Karpas-422 (cell line): Measurements from ENCODE around the gene WNT3A. TPM values are rescaled to one million over a fixed set of nuclear protein-coding genes. Genes with fewer than 3 reads are reported as not detected.

ENCODE experiments used
- DNase-seq: peaks from one replicate; pipeline ENCODE4 v3.0.0-alpha.2; 2015
- H2AFZ ChIP-seq: fragments of 200-600 bp; sonication (generic); 2 replicates; pipeline ENCODE4 v1.6.1; 2014; ENCODE audit warnings: antibody characterized with exemption, low read length, mixed read lengths
- H3K27ac ChIP-seq: fragments of 200-600 bp; sonication (generic); 2 replicates; pipeline ENCODE4 v1.5.1; 2014; ENCODE audit warnings: mild to moderate bottlenecking, low read length, moderate library complexity
- H3K27me3 ChIP-seq: fragments of 200-600 bp; sonication (generic); 2 replicates; pipeline ENCODE4 v1.6.1; 2014; ENCODE audit warnings: low read length, mixed read lengths
- H3K36me3 ChIP-seq: fragments of 200-600 bp; sonication (generic); 2 replicates; pipeline ENCODE4 v1.6.1; 2014; ENCODE audit warnings: low read length, mixed read lengths; ENCODE audit not compliant: insufficient read depth
- H3K4me1 ChIP-seq: fragments of 200-600 bp; sonication (generic); 2 replicates; pipeline ENCODE4 v1.6.1; 2014; ENCODE audit warnings: mild to moderate bottlenecking, low read length, mixed read lengths
- H3K4me2 ChIP-seq: fragments of 200-600 bp; sonication (generic); 2 replicates; pipeline ENCODE4 v1.6.1; 2014; ENCODE audit warnings: low read length, low read depth, mild to moderate bottlenecking; ENCODE audit not compliant: poor library complexity, severe bottlenecking
- H3K4me3 ChIP-seq: fragments of 200-600 bp; sonication (generic); 2 replicates; pipeline ENCODE4 v1.5.1; 2014; ENCODE audit warnings: mild to moderate bottlenecking, antibody characterized with exemption, low read length, mixed read lengths
- H3K79me2 ChIP-seq: fragments of 200-600 bp; sonication (generic); 2 replicates; pipeline ENCODE4 v1.6.1; 2014; ENCODE audit warnings: mild to moderate bottlenecking, low read length, mixed read lengths
- H3K9ac ChIP-seq: fragments of 200-600 bp; sonication (generic); 2 replicates; pipeline ENCODE4 v1.6.0; 2014; ENCODE audit warnings: low read length
- H3K9me2 ChIP-seq: fragments of 200-600 bp; sonication (generic), shearing (Covaris generic); replicated peaks from 2 replicates; pipeline ENCODE4 v1.6.0; 2014; ENCODE audit warnings: mild to moderate bottlenecking, low read length, moderate library complexity; ENCODE audit not compliant: insufficient read depth
- H3K9me3 ChIP-seq: fragments of 300-700, 200-600 bp; sonication (generic); 2 replicates; pipeline ENCODE4 v1.6.1; 2014; ENCODE audit warnings: low read length, mixed read lengths
- H4K20me1 ChIP-seq: fragments of 200-600 bp; sonication (generic); 2 replicates; pipeline ENCODE4 v1.6.1; 2014; ENCODE audit warnings: mild to moderate bottlenecking, antibody characterized with exemption, low read length, low read depth; ENCODE audit not compliant: insufficient read depth
- total RNA-seq: library from RNA; depleted of rRNA; stranded (reverse); fragments of >200 nt; shearing (Covaris generic); gene quantifications from 2 replicates; pipeline ENCODE4 v1.2.3, GENCODE V29; 2014; ENCODE audit warnings: low replicate concordance

Gene WNT3A
- total RNA-seq, 1 experiment from 2014 or later: not detected

- Histone ChIP-seq H4K20me1 (peaks cover 56% of the 10 kb centered on the region), H3K4me3 (peak overlapping the region; percentile 90), H3K9me2 (no peaks in the 10 kb centered on the region), H3K9ac (peak overlapping the region; percentile 92), H3K4me2 (peak overlapping the region; percentile 84), H3K27ac (no peak overlapping the region), H3K79me2 (peaks cover 75% of the 10 kb centered on the region), H3K27me3 (no peaks in the 10 kb centered on the region), H3K4me1 (peaks cover 29% of the 10 kb centered on the region), H3K9me3 (no peaks in the 10 kb centered on the region), H3K36me3 (peaks cover 13% of the 10 kb centered on the region), H2AFZ (no peak overlapping the region)
- DNase-seq: no peak
Measured at GRCh38 chr1:228083871-228084278, 77.1 kb downstream of the WNT3A start.

GRCh38 chr1:228084325-228084724 lies 77.5 kb downstream of the WNT3A start:
- H3K4me1 ChIP-seq: peaks cover 29% of the 10 kb centered on the region
- peaks cover 60% of the 10 kb centered on the region for H4K20me1 ChIP-seq
- H3K79me2 ChIP-seq: peaks cover 80% of the 10 kb centered on the region
- no peak overlapping the region for H3K27ac ChIP-seq
- DNase-seq: no peak
- no peaks in the 10 kb centered on the region for H3K9me3 ChIP-seq
- no peaks in the 10 kb centered on the region for H3K27me3 ChIP-seq
- H2AFZ ChIP-seq: no peak overlapping the region
- peak overlapping the region; percentile 84 for H3K4me2 ChIP-seq
- no peaks in the 10 kb centered on the region for H3K9me2 ChIP-seq
- H3K9ac ChIP-seq: peak overlapping the region; percentile 92
- peaks cover 15% of the 10 kb centered on the region for H3K36me3 ChIP-seq
- peak overlapping the region; percentile 90 for H3K4me3 ChIP-seq

GRCh38 chr1:228084797-228085196 lies 78.0 kb downstream of the WNT3A start:
- Histone ChIP-seq H2AFZ (no peak overlapping the region), H3K9ac (no peak overlapping the region), H3K9me2 (no peaks in the 10 kb centered on the region), H3K9me3 (no peaks in the 10 kb centered on the region), H3K27me3 (no peaks in the 10 kb centered on the region), H3K4me1 (peaks cover 29% of the 10 kb centered on the region), H4K20me1 (peaks cover 65% of the 10 kb centered on the region), H3K4me3 (peak overlapping the region; percentile 90; the same call in 1 of the 2 replicates), H3K36me3 (peaks cover 16% of the 10 kb centered on the region), H3K4me2 (peak overlapping the region; percentile 84), H3K27ac (no peak overlapping the region), H3K79me2 (peaks cover 84% of the 10 kb centered on the region)
- no peak for DNase-seq

- peaks cover 29% of the 10 kb centered on the region for H3K4me1 ChIP-seq
- H3K9me2 ChIP-seq: no peaks in the 10 kb centered on the region
- peaks cover 71% of the 10 kb centered on the region for H4K20me1 ChIP-seq
- peaks cover 90% of the 10 kb centered on the region for H3K79me2 ChIP-seq
- H3K27me3 ChIP-seq: no peaks in the 10 kb centered on the region
- no peak for DNase-seq
- H3K4me3 ChIP-seq: no peak overlapping the region
- no peaks in the 10 kb centered on the region for H3K9me3 ChIP-seq
- H2AFZ ChIP-seq: no peak overlapping the region
- H3K36me3 ChIP-seq: peaks cover 23% of the 10 kb centered on the region
- H3K4me2 ChIP-seq: peak overlapping the region; percentile 84
- no peak overlapping the region for H3K27ac ChIP-seq
- no peak overlapping the region for H3K9ac ChIP-seq
Measured at GRCh38 chr1:228085287-228085951, 78.6 kb downstream of the WNT3A start.

GRCh38 chr1:228087771-228088251 lies 81.0 kb downstream of the WNT3A start:
- peaks cover 17% of the 10 kb centered on the region for H3K4me1 ChIP-seq
- DNase-seq: no peak
- no peak overlapping the region for H3K9ac ChIP-seq
- no peaks in the 10 kb centered on the region for H3K9me2 ChIP-seq
- peaks cover 9% of the 10 kb centered on the region; the same call in 1 of the 2 replicates for H3K9me3 ChIP-seq
- H3K27ac ChIP-seq: no peak overlapping the region
- peaks cover 100% of the 10 kb centered on the region for H3K79me2 ChIP-seq
- H3K36me3 ChIP-seq: peaks cover 44% of the 10 kb centered on the region
- no peak overlapping the region for H3K4me3 ChIP-seq
- H3K4me2 ChIP-seq: no peak overlapping the region
- H4K20me1 ChIP-seq: peaks cover 94% of the 10 kb centered on the region
- no peaks in the 10 kb centered on the region for H3K27me3 ChIP-seq
- no peak overlapping the region for H2AFZ ChIP-seq

GRCh38 chr1:228088586-228089498 lies 82.0 kb downstream of the WNT3A start:
- Histone ChIP-seq H3K4me1 (peaks cover 16% of the 10 kb centered on the region), H3K9me2 (no peaks in the 10 kb centered on the region), H3K79me2 (peaks cover 100% of the 10 kb centered on the region), H3K9ac (no peak overlapping the region), H4K20me1 (peaks cover 90% of the 10 kb centered on the region), H3K9me3 (peaks cover 13% of the 10 kb centered on the region; the same call in 1 of the 2 replicates), H3K4me2 (no peak overlapping the region), H3K27me3 (no peaks in the 10 kb centered on the region), H3K27ac (no peak overlapping the region), H3K4me3 (no peak overlapping the region), H2AFZ (no peak overlapping the region), H3K36me3 (peaks cover 44% of the 10 kb centered on the region)
- DNase-seq: no peak

GRCh38 chr1:228089519-228090380 lies 83.0 kb downstream of the WNT3A start:
- DNase-seq: no peak
- Histone ChIP-seq H3K9me3 (peaks cover 19% of the 10 kb centered on the region), H4K20me1 (peaks cover 88% of the 10 kb centered on the region), H3K9ac (no peak overlapping the region), H3K9me2 (no peaks in the 10 kb centered on the region), H3K27ac (no peak overlapping the region), H3K4me2 (no peak overlapping the region), H3K79me2 (peaks cover 100% of the 10 kb centered on the region), H3K27me3 (no peaks in the 10 kb centered on the region), H2AFZ (no peak overlapping the region), H3K4me1 (peaks cover 7% of the 10 kb centered on the region), H3K4me3 (no peak overlapping the region), H3K36me3 (peaks cover 54% of the 10 kb centered on the region)
